CD4-positive, alpha-beta memory T cell (primary cell): Measurements from ENCODE around the gene ULBP2. TPM values are rescaled to one million over a fixed set of nuclear protein-coding genes. Genes with fewer than 3 reads are reported as not detected.

Experiments
- CTCF ChIA-PET: fragments of 350-600 bp; sonication (Branson Sonifier 250); formaldehyde crosslinking; loops from one replicate; lab custom pipeline; 2021; ENCODE audit warnings: inconsistent platforms; ENCODE audit not compliant: partially characterized antibody; lab: Charles Lee
- POLR2A ChIA-PET: fragments of 350-600 bp; sonication (Branson Sonifier 250); formaldehyde crosslinking; loops from one replicate; lab custom pipeline; 2021; ENCODE audit not compliant: partially characterized antibody; lab: Charles Lee
- DNase-seq, 5 donors: peaks; one replicate each; pipeline versions ENCODE4 v3.0.0 to v3.0.0-alpha.2; 2020 to 2022; ENCODE audit warnings: mixed read lengths in 1 of 5
- H3K27ac ChIP-seq: one replicate; pipeline ENCODE4 v1.7.0; 2013; ENCODE audit warnings: low read depth, low read length
- H3K27me3 ChIP-seq: 2 replicates; pipeline ENCODE4 v1.7.0; 2013; ENCODE audit warnings: mild to moderate bottlenecking, low read length, moderate library complexity; ENCODE audit not compliant: insufficient read depth
- H3K36me3 ChIP-seq: 2 replicates; pipeline ENCODE4 v1.7.0; 2013; ENCODE audit warnings: mild to moderate bottlenecking, low read length, moderate library complexity; ENCODE audit not compliant: insufficient read depth
- H3K4me1 ChIP-seq: 2 replicates; pipeline ENCODE4 v1.7.0; 2013; ENCODE audit warnings: mild to moderate bottlenecking, low read length, moderate library complexity; ENCODE audit not compliant: insufficient read depth
- H3K4me3 ChIP-seq, 2 donors: one replicate each; pipeline ENCODE4 v1.7.0; 2013; ENCODE audit warnings: low read length in 2 of 2, mild to moderate bottlenecking in 1 of 2
- H3K9me3 ChIP-seq, 2 donors: one replicate each; pipeline ENCODE4 v1.7.0; 2013; ENCODE audit warnings: low read length in 2 of 2, control low read depth in 1 of 2; ENCODE audit not compliant: control insufficient read depth in 1 of 2
- H3K27ac Mint-ChIP-seq, 7 donors: one replicate each; pipeline ENCODE4 v1.8.0; 2020 to 2021; ENCODE audit warnings: mixed read lengths in 7 of 7, mild to moderate bottlenecking in 6 of 7, inconsistent platforms in 3 of 7, moderate library complexity in 3 of 7
- H3K27me3 Mint-ChIP-seq, 2 donors: one replicate each; pipeline ENCODE4 v1.8.0; 2020 to 2021; ENCODE audit warnings: mixed read lengths in 2 of 2
- H3K36me3 Mint-ChIP-seq, 2 donors: one replicate each; pipeline ENCODE4 v1.8.0; 2020 to 2021; ENCODE audit warnings: mixed read lengths in 2 of 2, inconsistent platforms in 1 of 2, mild to moderate bottlenecking in 1 of 2
- H3K4me1 Mint-ChIP-seq, 4 donors: one replicate each; pipeline ENCODE4 v1.8.0; 2020 to 2021; ENCODE audit warnings: mixed read lengths in 4 of 4, mild to moderate bottlenecking in 1 of 4
- H3K4me3 Mint-ChIP-seq, 8 donors: one replicate each; pipeline ENCODE4 v1.8.0; 2020 to 2021; ENCODE audit warnings: mixed read lengths in 8 of 8, mild to moderate bottlenecking in 7 of 8, moderate library complexity in 6 of 8, inconsistent platforms in 3 of 8
- H3K9me3 Mint-ChIP-seq, 8 donors: one replicate each; pipeline ENCODE4 v1.8.0; 2020 to 2021; ENCODE audit warnings: mixed read lengths in 8 of 8, mild to moderate bottlenecking in 5 of 8, inconsistent platforms in 3 of 8, moderate library complexity in 1 of 8
- intact Hi-C: fragments of 100-400 bp; cut with micrococcal nuclease; formaldehyde crosslinking; loops from one replicate; pipeline ENCODE4 v1.15.1; 2023
- polyA plus RNA-seq, 2 donors: library from polyadenylated mRNA; unstranded; fragments of 300-500 nt; fragmentation: Illumina TruSeq; gene quantifications; one replicate each; pipeline ENCODE4 v1.2.3, GENCODE V29; 2021
- total RNA-seq, 2 experiments: library from RNA; stranded (reverse); gene quantifications; one replicate each; pipeline ENCODE4 v1.2.3, GENCODE V29; 2021

The ULBP2 gene, protein sequence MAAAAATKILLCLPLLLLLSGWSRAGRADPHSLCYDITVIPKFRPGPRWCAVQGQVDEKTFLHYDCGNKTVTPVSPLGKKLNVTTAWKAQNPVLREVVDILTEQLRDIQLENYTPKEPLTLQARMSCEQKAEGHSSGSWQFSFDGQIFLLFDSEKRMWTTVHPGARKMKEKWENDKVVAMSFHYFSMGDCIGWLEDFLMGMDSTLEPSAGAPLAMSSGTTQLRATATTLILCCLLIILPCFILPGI
- not detected for total RNA-seq
- polyA plus RNA-seq = 1 to 10 TPM in 1 of 2 donors, under 1 TPM in 1; 0.28 to 1.1 TPM

DNA sequence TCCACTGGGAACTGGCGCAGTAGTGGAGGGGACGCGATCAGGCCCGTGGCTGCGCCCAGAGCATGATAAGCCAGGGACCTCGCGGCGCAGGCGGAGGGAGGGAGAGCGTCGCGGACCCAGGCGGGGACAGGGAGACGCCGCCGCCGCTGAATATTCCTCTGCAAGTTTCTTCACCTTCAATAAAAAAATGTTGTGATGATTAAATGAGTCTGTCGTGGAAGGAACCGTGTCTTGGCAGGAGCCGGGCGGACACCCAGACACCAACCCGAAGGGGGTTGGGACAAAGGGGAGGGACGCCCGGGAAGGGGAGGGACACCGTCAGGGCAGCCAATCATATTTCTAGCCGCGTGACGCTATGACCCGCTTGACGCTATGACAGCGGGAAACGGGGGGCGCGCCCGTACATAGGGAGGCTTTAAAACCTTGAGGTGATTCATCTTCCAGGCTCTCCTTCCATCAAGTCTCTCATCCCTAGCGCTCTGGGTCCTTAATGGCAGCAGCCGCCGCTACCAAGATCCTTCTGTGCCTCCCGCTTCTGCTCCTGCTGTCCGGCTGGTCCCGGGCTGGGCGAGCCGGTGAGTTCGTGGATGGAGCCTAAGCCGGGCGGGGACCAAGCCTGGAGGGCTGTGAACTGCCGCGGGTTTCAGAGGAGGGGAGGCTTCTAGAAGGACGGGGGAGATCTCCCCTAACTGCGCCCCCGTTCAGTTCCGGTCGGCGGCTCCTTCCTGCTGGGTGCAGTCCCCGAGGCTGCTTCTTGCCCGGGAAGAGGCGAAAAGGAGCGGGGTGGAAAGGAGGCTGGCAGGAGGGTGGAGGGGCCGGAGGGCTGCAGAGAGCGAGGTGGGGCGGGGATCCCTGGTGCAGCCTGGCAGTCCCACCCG is at the start of gene ULBP2:
TSS of gene ULBP2 (plus strand) at position 432 of the 878 bp plus-strand sequence. CDS start at position 491, 59 bp downstream.
- Histone ChIP-seq H3K27me3 (peaks cover 34% of the 10 kb centered on the region), H3K9me3 (no peaks in the 10 kb centered on the region), H3K27ac (peak within 1 kb of the TSS; percentile 18), H3K36me3 (no peaks in the 10 kb centered on the region), H3K4me3 (peak within 1 kb of the TSS; percentile 57 to 76), H3K4me1 (peaks cover 25% of the 10 kb centered on the region)
- Mint-ChIP-seq H3K4me1 (peaks cover 13 to 50% (median 29%) of the 10 kb centered on the region in 4 donors), H3K27me3 (peaks cover 38% of the 10 kb centered on the region in 2 donors), H3K27ac (peak within 1 kb of the TSS; percentile 93 to 96 (median 94)), H3K36me3 (peaks cover 0 to 5% of the 10 kb centered on the region in 2 donors), H3K9me3 (no peaks in the 10 kb centered on the region), H3K4me3 (peak within 1 kb of the TSS; percentile 93 to 96 (median 95))
- intact Hi-C loops = loop anchor here (1.0 to 2.0 kb wide), 2 partner anchors 21 to 63 kb away; partner anchors contain the start of gene ULBP1
- POLR2A ChIA-PET = no interaction called here
- CTCF ChIA-PET = interaction anchor here (0.9 to 1.6 kb wide), 3 partner anchors 8 to 75 kb away, joined by 4 to 7 read pairs (median 5); no protein-coding TSS in a partner anchor
- peak; percentile 86 to 97 (median 88) for DNase-seq

DNA sequence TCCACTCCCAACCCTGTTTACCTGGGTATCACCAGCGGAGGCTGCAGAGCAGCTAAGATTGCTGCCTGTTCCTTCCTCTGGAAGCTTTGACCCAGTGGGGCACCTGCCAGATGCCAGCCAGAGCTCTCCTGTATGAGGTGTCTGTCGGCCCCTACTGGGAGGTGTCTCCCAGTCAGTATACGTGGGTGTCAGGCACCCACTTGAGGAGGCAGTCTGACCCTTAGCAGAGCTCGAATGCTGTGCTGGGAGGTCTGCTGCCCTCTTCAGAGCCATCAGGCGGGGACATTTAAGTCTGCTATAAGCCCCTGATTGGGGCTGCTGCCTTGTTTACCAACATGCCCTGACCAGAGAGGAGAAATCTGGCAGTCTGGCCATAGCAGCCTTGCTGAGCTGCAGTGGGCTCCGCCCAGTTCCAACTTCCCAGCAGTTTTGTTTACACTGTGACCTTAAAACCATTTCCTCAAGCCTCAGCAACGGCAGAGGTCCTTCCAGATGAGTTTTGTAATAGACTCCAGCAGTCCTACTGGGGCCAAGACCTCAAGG is 46.7 kb upstream of the ULBP2 start:
- CTCF ChIA-PET = interaction anchor here (0.6 kb wide), 1 partner anchor 130 kb away, joined by 3 read pairs; no protein-coding TSS in a partner anchor
- no peak overlapping the region for H3K4me3 ChIP-seq
- H3K4me1 Mint-ChIP-seq = peaks cover 14 to 31% (median 20%) of the 10 kb centered on the region in 4 donors
- no peak overlapping the region for H3K27ac ChIP-seq
- no peak overlapping the region for H3K4me3 Mint-ChIP-seq
- H3K9me3 ChIP-seq = no peaks in the 10 kb centered on the region
- H3K9me3 Mint-ChIP-seq = no peaks in the 10 kb centered on the region
- DNase-seq = no peak
- H3K36me3 Mint-ChIP-seq = no peaks in the 10 kb centered on the region
- peaks cover 0 to 4% of the 10 kb centered on the region in 2 donors for H3K27me3 Mint-ChIP-seq
- POLR2A ChIA-PET = no interaction called here
- no peaks in the 10 kb centered on the region for H3K36me3 ChIP-seq
- intact Hi-C loops = no loop called here
- peaks cover 28% of the 10 kb centered on the region for H3K4me1 ChIP-seq
- H3K27me3 ChIP-seq = no peaks in the 10 kb centered on the region
- no peak overlapping the region for H3K27ac Mint-ChIP-seq

DNA sequence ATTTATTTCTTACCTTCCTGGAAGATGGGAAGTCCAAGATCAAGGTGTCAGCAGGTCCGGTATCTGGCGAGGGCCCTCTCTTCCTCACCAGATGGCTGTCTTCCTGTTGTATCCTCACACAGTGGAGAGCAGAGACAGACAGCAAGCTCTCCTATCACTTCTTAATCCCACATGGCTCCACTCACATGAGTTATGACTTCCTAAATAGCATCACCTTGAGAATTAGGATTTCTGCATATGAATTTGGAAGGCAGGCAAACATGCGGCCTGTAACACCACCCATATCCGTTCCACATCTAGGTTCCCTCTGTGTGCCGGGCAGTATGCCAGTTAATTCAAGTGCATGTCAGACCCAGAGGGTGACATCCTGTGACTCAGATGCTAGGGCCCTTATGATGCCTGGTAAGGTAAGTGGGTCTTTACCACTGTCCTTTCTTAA is 46.0 kb upstream of the ULBP2 start:
- Mint-ChIP-seq H3K27ac (peak overlapping the region in 3 of 7 donors; percentile 34 to 77 (median 62)), H3K4me3 (peak overlapping the region in 2 of 8 donors; percentile 33 to 57), H3K4me1 (peaks cover 14 to 31% (median 20%) of the 10 kb centered on the region in 4 donors), H3K27me3 (peaks cover 0 to 4% of the 10 kb centered on the region in 2 donors), H3K9me3 (no peaks in the 10 kb centered on the region), H3K36me3 (no peaks in the 10 kb centered on the region)
- H3K4me3 ChIP-seq = no peak overlapping the region
- H3K27ac ChIP-seq = no peak overlapping the region
- H3K9me3 ChIP-seq = no peaks in the 10 kb centered on the region
- intact Hi-C loops = no loop called here
- H3K36me3 ChIP-seq = no peaks in the 10 kb centered on the region
- H3K27me3 ChIP-seq = no peaks in the 10 kb centered on the region
- peaks cover 28% of the 10 kb centered on the region for H3K4me1 ChIP-seq
- ChIA-PET CTCF (no interaction called here), POLR2A (no interaction called here)
- DNase-seq = peak; percentile 24 to 74 (median 51)

DNA sequence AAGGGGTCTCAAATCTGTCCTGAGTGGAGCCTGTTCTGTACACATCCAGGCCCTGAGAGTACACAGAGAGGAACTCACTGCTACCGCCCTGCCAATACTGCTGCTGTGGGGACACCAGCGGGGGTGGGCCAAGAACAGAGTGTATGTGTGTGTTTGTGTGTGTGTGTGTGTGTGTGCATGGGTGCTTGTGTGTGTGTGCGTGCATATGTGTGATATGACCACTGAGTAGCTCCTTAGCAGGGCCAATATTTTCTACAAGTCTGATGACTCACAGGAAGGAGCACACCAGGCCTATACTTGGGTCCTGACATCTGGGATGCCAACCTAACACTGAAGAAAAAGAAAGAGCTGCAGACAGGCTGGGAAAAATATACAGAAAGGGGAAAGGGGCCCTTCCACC is 45.3 kb upstream of the ULBP2 start:
- CTCF ChIA-PET = interaction anchor here (0.8 to 1.1 kb wide), 2 partner anchors 8 to 61 kb away, joined by 3 read pairs; no protein-coding TSS in a partner anchor
- no peak for DNase-seq
- peaks cover 14 to 31% (median 20%) of the 10 kb centered on the region in 4 donors for H3K4me1 Mint-ChIP-seq

DNA sequence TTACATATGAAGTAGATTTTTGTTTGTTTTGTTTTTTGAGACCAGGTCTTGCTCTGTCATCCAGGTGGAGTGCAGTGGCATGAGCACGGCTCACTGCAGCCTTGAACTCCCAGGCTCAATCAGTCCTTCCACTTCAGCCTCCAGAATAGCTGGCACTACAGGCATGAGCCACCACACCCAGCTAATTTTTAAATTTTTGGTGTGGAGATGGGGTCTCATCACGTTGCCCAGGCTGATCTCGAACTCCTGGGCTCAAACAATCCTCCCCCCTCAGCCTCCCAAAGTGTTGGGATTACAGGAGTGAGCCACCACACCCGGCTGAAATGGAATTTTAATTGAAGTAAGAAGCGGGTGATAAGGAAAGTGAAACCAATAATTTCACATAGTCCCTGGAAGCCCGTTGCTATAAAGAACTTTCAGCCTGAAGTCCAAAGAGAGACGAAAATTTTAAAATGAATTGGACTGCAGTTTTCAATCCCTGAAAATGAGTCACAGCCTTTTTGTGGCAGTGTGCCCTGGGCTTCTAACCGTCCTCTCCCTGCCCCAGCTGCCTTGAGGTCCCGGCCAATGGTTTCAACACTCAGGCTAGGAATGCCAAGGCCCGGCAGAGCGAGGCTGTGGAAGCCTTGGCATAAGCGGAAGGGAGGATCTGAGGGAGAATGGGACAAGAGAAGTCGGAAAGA is 44.7 kb upstream of the ULBP2 start:
- Histone ChIP-seq H3K27ac (no peak overlapping the region), H3K27me3 (no peaks in the 10 kb centered on the region), H3K4me1 (peaks cover 28% of the 10 kb centered on the region), H3K36me3 (no peaks in the 10 kb centered on the region), H3K9me3 (no peaks in the 10 kb centered on the region), H3K4me3 (no peak overlapping the region)
- ChIA-PET CTCF (interaction anchor here (0.8 to 1.1 kb wide), 2 partner anchors 8 to 62 kb away, joined by 3 read pairs; no protein-coding TSS in a partner anchor), POLR2A (no interaction called here)
- no peaks in the 10 kb centered on the region for H3K36me3 Mint-ChIP-seq
- H3K4me3 Mint-ChIP-seq = peak overlapping the region in 7 of 8 donors; percentile 14 to 69 (median 58)
- intact Hi-C loops = no loop called here
- peak overlapping the region in 3 of 7 donors; percentile 48 to 76 (median 67) for H3K27ac Mint-ChIP-seq
- H3K27me3 Mint-ChIP-seq = peaks cover 0 to 5% of the 10 kb centered on the region in 2 donors
- H3K9me3 Mint-ChIP-seq = no peaks in the 10 kb centered on the region
- no peak for DNase-seq
- peaks cover 14 to 31% (median 20%) of the 10 kb centered on the region in 4 donors for H3K4me1 Mint-ChIP-seq

More for the DNA sequence above, 45.3 kb upstream of the ULBP2 start:
- Histone ChIP-seq H3K4me1 (peaks cover 28% of the 10 kb centered on the region), H3K27ac (no peak overlapping the region), H3K9me3 (no peaks in the 10 kb centered on the region), H3K36me3 (no peaks in the 10 kb centered on the region), H3K4me3 (no peak overlapping the region), H3K27me3 (no peaks in the 10 kb centered on the region)
- no peaks in the 10 kb centered on the region for H3K36me3 Mint-ChIP-seq
- peak overlapping the region in 3 of 7 donors; percentile 48 to 76 (median 62) for H3K27ac Mint-ChIP-seq
- H3K27me3 Mint-ChIP-seq = peaks cover 0 to 4% of the 10 kb centered on the region in 2 donors
- peak overlapping the region in 6 of 8 donors; percentile 5 to 63 (median 37) for H3K4me3 Mint-ChIP-seq
- intact Hi-C loops = no loop called here
- POLR2A ChIA-PET = no interaction called here
- H3K9me3 Mint-ChIP-seq = no peaks in the 10 kb centered on the region

DNA sequence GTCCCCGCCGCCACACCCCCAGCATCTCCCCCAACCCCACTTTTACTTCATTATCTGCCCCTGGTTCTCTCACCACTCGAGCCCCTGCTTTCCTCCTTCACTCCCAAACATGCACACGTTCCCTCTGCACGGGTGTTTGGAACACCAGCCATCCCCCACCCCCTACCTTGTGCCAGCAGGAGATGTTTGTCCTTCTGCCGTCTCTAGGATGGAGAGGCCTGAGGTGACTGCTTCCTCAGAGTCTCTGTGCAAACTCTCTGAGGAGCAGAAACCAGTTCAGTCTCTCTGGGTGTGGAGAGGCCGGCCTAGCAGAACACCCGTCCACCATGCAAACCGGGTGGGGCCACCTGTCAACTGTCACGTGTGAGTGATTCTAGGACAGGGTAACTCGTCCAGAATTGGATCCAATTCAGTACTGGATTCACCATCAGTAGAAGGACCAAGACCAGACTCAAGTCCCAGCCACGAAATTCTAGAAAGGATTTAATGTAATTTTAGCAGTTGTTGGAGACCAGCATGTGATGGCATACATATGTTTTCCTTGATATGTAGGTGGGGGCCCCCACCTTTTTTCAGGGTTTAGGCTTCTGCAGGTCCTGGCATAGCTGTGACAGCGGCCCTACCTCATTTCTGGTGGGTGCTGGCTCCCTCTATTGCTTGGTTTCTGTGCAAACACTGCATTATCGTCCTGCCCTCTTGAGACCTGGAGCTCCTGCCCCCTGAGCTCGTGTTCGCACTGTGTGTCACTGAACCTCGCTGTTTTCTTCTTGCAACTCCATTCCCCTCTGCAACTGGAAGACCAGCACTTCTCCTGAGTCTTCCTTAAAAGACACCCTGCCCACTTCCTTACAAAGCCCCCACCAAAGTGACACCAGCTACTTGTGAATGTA is 43.7 kb upstream of the ULBP2 start, which contains the start of gene RAET1E:
TSS of gene RAET1E (minus strand) at position 259 of the 890 bp plus-strand sequence. CDS start 7,212 bp downstream, outside the sequence.
- no peaks in the 10 kb centered on the region for H3K9me3 ChIP-seq
- no peaks in the 10 kb centered on the region for H3K27me3 ChIP-seq
- H3K36me3 Mint-ChIP-seq = no peaks in the 10 kb centered on the region
- H3K27ac Mint-ChIP-seq = peak within 1 kb of the TSS in 2 of 7 donors; percentile 67 to 72
- H3K4me3 ChIP-seq = no peak within 1 kb of the TSS
- ChIA-PET CTCF (no interaction called here), POLR2A (no interaction called here)
- H3K27ac ChIP-seq = no peak within 1 kb of the TSS
- intact Hi-C loops = no loop called here
- peaks cover 28% of the 10 kb centered on the region for H3K4me1 ChIP-seq
- H3K36me3 ChIP-seq = no peaks in the 10 kb centered on the region
- no peaks in the 10 kb centered on the region for H3K9me3 Mint-ChIP-seq
- peak within 1 kb of the TSS in 7 of 8 donors; percentile 14 to 69 (median 58) for H3K4me3 Mint-ChIP-seq
- peaks cover 0 to 5% of the 10 kb centered on the region in 2 donors for H3K27me3 Mint-ChIP-seq
- no peak for DNase-seq
- peaks cover 14 to 31% (median 20%) of the 10 kb centered on the region in 4 donors for H3K4me1 Mint-ChIP-seq
